Esophagus muscularis mucosa (tissue), 4 donors: ENCODE measurements around the gene IRF9.

Experiments used
- EP300 ChIP-seq: sonication (generic); formaldehyde crosslinking; IDR thresholded peaks from one replicate; pipeline ENCODE4 v1.6.1; 2017; ENCODE audit warnings: antibody characterized with exemption
- POLR2A ChIP-seq: fragments of 450-650 bp; IDR thresholded peaks from one replicate; pipeline ENCODE4 v1.6.1; 2017; ENCODE audit warnings: antibody characterized with exemption, moderate library complexity, mild to moderate bottlenecking, low read depth
- POLR2AphosphoS5 ChIP-seq, 2 donors: sonication (generic); formaldehyde crosslinking; IDR thresholded peaks; one replicate each; pipeline ENCODE4 v1.6.1; 2017; ENCODE audit warnings: antibody characterized with exemption in 2 of 2
- TF ChIP-seq, protein P1 (sequence below), 3 experiments: fragments of 200-600 bp in 2 of 3; fragments of 450-650 bp in 1 of 3; sonication (generic) in 2 of 3; IDR thresholded peaks; one replicate each; pipeline ENCODE4 v1.5.1; 2017 to 2019; ENCODE audit warnings: antibody characterized with exemption in 3 of 3, mild to moderate bottlenecking in 2 of 3, moderate library complexity in 1 of 3

DNA sequence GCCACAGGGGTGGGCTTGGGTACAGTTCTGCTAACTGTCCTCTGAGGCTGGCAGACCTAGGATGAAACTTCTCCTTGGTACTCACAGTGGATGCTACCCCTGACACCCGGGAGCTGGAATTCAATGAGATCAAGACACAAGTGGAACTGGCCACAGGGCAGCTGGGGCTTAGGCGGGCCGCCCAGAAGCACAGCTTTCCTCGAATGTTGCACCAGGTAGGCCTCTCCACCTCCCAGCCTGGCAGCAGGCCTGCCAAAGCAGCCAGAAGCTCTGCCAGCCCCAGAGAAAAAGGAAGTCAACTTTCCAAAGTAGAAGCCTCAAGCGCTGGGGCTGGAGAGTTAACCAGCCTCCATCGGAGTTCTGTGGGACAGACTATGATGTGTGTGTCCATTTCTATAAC, 43.9 kb upstream of the IRF9 start:
- TF ChIP-seq, protein P1, sequence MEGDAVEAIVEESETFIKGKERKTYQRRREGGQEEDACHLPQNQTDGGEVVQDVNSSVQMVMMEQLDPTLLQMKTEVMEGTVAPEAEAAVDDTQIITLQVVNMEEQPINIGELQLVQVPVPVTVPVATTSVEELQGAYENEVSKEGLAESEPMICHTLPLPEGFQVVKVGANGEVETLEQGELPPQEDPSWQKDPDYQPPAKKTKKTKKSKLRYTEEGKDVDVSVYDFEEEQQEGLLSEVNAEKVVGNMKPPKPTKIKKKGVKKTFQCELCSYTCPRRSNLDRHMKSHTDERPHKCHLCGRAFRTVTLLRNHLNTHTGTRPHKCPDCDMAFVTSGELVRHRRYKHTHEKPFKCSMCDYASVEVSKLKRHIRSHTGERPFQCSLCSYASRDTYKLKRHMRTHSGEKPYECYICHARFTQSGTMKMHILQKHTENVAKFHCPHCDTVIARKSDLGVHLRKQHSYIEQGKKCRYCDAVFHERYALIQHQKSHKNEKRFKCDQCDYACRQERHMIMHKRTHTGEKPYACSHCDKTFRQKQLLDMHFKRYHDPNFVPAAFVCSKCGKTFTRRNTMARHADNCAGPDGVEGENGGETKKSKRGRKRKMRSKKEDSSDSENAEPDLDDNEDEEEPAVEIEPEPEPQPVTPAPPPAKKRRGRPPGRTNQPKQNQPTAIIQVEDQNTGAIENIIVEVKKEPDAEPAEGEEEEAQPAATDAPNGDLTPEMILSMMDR (IDR thresholded peaks at IDR 0.05) = no peak
- no peak for TF ChIP-seq EP300
- TF ChIP-seq POLR2A = no peak
- no peak for TF ChIP-seq POLR2AphosphoS5 (IDR thresholded peaks at IDR 0.05)
